HG02759 (cell line): Measurements from ENCODE around the gene NOL4L.

Source experiments
- ATAC-seq: cut with Tn5 transposase; IDR thresholded peaks from one replicate; pipeline ENCODE4 v1.9.1; 2021; ENCODE audit warnings: mild to moderate bottlenecking, moderate library complexity; ENCODE audit not compliant: unreplicated experiment

Gene NOL4L

GRCh38 chr20:32461836-32462600 is 123.1 kb downstream of the NOL4L start:
- no peak for ATAC-seq

- ATAC-seq = no peak
These were observed 124.3 kb downstream of the NOL4L start for GRCh38 chr20:32460683-32461320.

- no peak for ATAC-seq
These were observed 124.9 kb downstream of the NOL4L start for GRCh38 chr20:32460231-32460630.

GRCh38 chr20:32458837-32459220 is 126.3 kb downstream of the NOL4L start:
- ATAC-seq = no peak

- ATAC-seq = no peak
These were observed 126.9 kb downstream of the NOL4L start for GRCh38 chr20:32458061-32458836.

- no peak for ATAC-seq
These were observed 127.6 kb downstream of the NOL4L start for GRCh38 chr20:32457479-32457986.

- no peak for ATAC-seq
These were observed 128.2 kb downstream of the NOL4L start for GRCh38 chr20:32456869-32457478.

- ATAC-seq = no peak
These were observed 129.0 kb downstream of the NOL4L start for GRCh38 chr20:32455901-32456701.

- no peak for ATAC-seq
These were observed 129.8 kb downstream of the NOL4L start for GRCh38 chr20:32455171-32455900.

- ATAC-seq = no peak
These were observed 130.7 kb downstream of the NOL4L start for GRCh38 chr20:32454164-32455145.

- no peak for ATAC-seq
These were observed 131.5 kb downstream of the NOL4L start for GRCh38 chr20:32453467-32454163.

GRCh38 chr20:32452776-32453466 is 132.2 kb downstream of the NOL4L start:
- no peak for ATAC-seq

GRCh38 chr20:32451682-32452461 is 133.3 kb downstream of the NOL4L start:
- no peak for ATAC-seq

- ATAC-seq = no peak
These were observed 133.8 kb downstream of the NOL4L start for GRCh38 chr20:32451340-32451681.

- no peak for ATAC-seq
These were observed 134.6 kb downstream of the NOL4L start for GRCh38 chr20:32450484-32451061.

- no peak for ATAC-seq
These were observed 135.2 kb downstream of the NOL4L start for GRCh38 chr20:32449890-32450401.
